Gastrocnemius medialis (tissue), 4 donors: ENCODE data around the gene HEPHL1.

Experiments used
- CTCF ChIP-seq, 5 experiments: fragments of 450-650 bp in 3 of 5; fragments of 200-600 bp in 2 of 5; sonication (generic) in 2 of 5; IDR thresholded peaks in 4 of 5; conservative IDR thresholded peaks in 1 of 5; 1 replicate in 4 of 5; 2 replicates in 1 of 5; pipeline ENCODE4 v1.5.1; 2016 to 2019; ENCODE audit warnings: antibody characterized with exemption in 5 of 5, mild to moderate bottlenecking in 3 of 5, moderate library complexity in 3 of 5
- POLR2A ChIP-seq, 2 donors: fragments of 450-650 bp; IDR thresholded peaks; one replicate each; pipeline ENCODE4 v1.6.1; 2017; ENCODE audit warnings: antibody characterized with exemption in 2 of 2, mild to moderate bottlenecking in 2 of 2, moderate library complexity in 2 of 2

GRCh38 chr11:94153320-94153719 lies 132.2 kb downstream of the HEPHL1 start:
- TF ChIP-seq CTCF (IDR thresholded peaks at IDR 0.05 in 4 of 5, conservative IDR thresholded peaks at IDR 0.05 in 1 of 5) (no peak), POLR2A (IDR thresholded peaks at IDR 0.05) (no peak)
